ENCODE measurements around the gene DEFB125. TPM values are rescaled to one million over a fixed set of nuclear protein-coding genes. Genes with fewer than 3 reads are reported as not detected.

Gene DEFB125
- total RNA-seq, 1 experiment from 2014 or later: not detected

- no peaks in the 10 kb centered on the region for H3K27me3 Mint-ChIP-seq (ENCODE audit: unreplicated experiment)
- no peaks in the 10 kb centered on the region for H3K9me3 Mint-ChIP-seq (ENCODE audit: low read depth, unreplicated experiment)
- no peak for TF ChIP-seq CTCF (IDR thresholded peaks at IDR 0.05; ENCODE audit: unreplicated experiment)
- CTCF ChIA-PET: no interaction called here
- H3K27ac Mint-ChIP-seq (ENCODE audit: unreplicated experiment): no peak overlapping the region
- H3K4me3 Mint-ChIP-seq (ENCODE audit: low read depth, unreplicated experiment): no peak overlapping the region
- intact Hi-C loops (cut with micrococcal nuclease; ENCODE audit: unreplicated experiment): no loop called here
- no TSS peak for BruUV-seq (replicated peaks)
- H3K36me3 Mint-ChIP-seq (ENCODE audit: insufficient read depth, unreplicated experiment): no peaks in the 10 kb centered on the region
- no peaks in the 10 kb centered on the region for H3K4me1 Mint-ChIP-seq (ENCODE audit: low read depth, unreplicated experiment)
- DNase-seq: no peak
These were observed 25.0 kb upstream of the DEFB125 start for GRCh38 chr20:62487-62886.

GRCh38 chr20:64026-64603 lies 23.4 kb upstream of the DEFB125 start:
- no peaks in the 10 kb centered on the region for H3K27me3 Mint-ChIP-seq (ENCODE audit: unreplicated experiment)
- no TSS peak for BruUV-seq (replicated peaks)
- CTCF ChIA-PET: no interaction called here
- no peaks in the 10 kb centered on the region for H3K36me3 Mint-ChIP-seq (ENCODE audit: insufficient read depth, unreplicated experiment)
- H3K27ac Mint-ChIP-seq (ENCODE audit: unreplicated experiment): no peak overlapping the region
- H3K4me3 Mint-ChIP-seq (ENCODE audit: low read depth, unreplicated experiment): no peak overlapping the region
- no peaks in the 10 kb centered on the region for H3K4me1 Mint-ChIP-seq (ENCODE audit: low read depth, unreplicated experiment)
- no peaks in the 10 kb centered on the region for H3K9me3 Mint-ChIP-seq (ENCODE audit: low read depth, unreplicated experiment)
- DNase-seq: no peak
- intact Hi-C loops (cut with micrococcal nuclease; ENCODE audit: unreplicated experiment): no loop called here
- no peak for TF ChIP-seq CTCF (IDR thresholded peaks at IDR 0.05; ENCODE audit: unreplicated experiment)

- Mint-ChIP-seq H3K27ac (ENCODE audit: unreplicated experiment) (no peak overlapping the region), H3K4me3 (ENCODE audit: low read depth, unreplicated experiment) (no peak overlapping the region), H3K4me1 (ENCODE audit: low read depth, unreplicated experiment) (no peaks in the 10 kb centered on the region), H3K27me3 (ENCODE audit: unreplicated experiment) (peaks cover 4% of the 10 kb centered on the region), H3K36me3 (ENCODE audit: insufficient read depth, unreplicated experiment) (no peaks in the 10 kb centered on the region), H3K9me3 (ENCODE audit: low read depth, unreplicated experiment) (no peaks in the 10 kb centered on the region)
- intact Hi-C loops (cut with micrococcal nuclease; ENCODE audit: unreplicated experiment): no loop called here
- no peak for DNase-seq
- no peak for TF ChIP-seq CTCF (IDR thresholded peaks at IDR 0.05; ENCODE audit: unreplicated experiment)
- CTCF ChIA-PET: no interaction called here
- BruUV-seq (replicated peaks): no TSS peak
These were observed 22.6 kb upstream of the DEFB125 start for GRCh38 chr20:64766-65322.

GRCh38 chr20:77231-77630 lies 10.2 kb upstream of the DEFB125 start:
- intact Hi-C loops (cut with micrococcal nuclease; ENCODE audit: unreplicated experiment): no loop called here
- DNase-seq: no peak
- Mint-ChIP-seq H3K27me3 (ENCODE audit: unreplicated experiment) (peaks cover 40% of the 10 kb centered on the region), H3K36me3 (ENCODE audit: insufficient read depth, unreplicated experiment) (no peaks in the 10 kb centered on the region), H3K9me3 (ENCODE audit: low read depth, unreplicated experiment) (peaks cover 4% of the 10 kb centered on the region), H3K27ac (ENCODE audit: unreplicated experiment) (no peak overlapping the region), H3K4me1 (ENCODE audit: low read depth, unreplicated experiment) (no peaks in the 10 kb centered on the region), H3K4me3 (ENCODE audit: low read depth, unreplicated experiment) (no peak overlapping the region)
- CTCF ChIA-PET: no interaction called here
- TF ChIP-seq CTCF (IDR thresholded peaks at IDR 0.05; ENCODE audit: unreplicated experiment): no peak
- no TSS peak for BruUV-seq (replicated peaks)
